ENCODE measurements around the gene ZNF445.

ZNF445 gene

GRCh38 chr3:44396200-44397171 is 81.0 kb downstream of the ZNF445 start:
- no peak for FAIRE-seq

GRCh38 chr3:44395714-44396113 is 81.8 kb downstream of the ZNF445 start:
- FAIRE-seq, result no peak

- no peak for FAIRE-seq
These were observed 85.0 kb downstream of the ZNF445 start for GRCh38 chr3:44392489-44392888.

- FAIRE-seq, result no peak
These were observed 90.1 kb downstream of the ZNF445 start for GRCh38 chr3:44387404-44387803.

Data from endometrium (tissue), 2 donors.